Body of pancreas (tissue), 4 donors: ENCODE data around the gene ARID1B.

Experiments
- POLR2A ChIP-seq, 3 donors: fragments of 450-650 bp; IDR thresholded peaks; one replicate each; pipeline ENCODE4 v1.6.1; 2016; ENCODE audit warnings: antibody characterized with exemption in 3 of 3, mild to moderate bottlenecking in 2 of 3
- TF ChIP-seq, protein P1 (sequence below), 7 experiments: fragments of 450-650 bp in 4 of 7; fragments of 200-600 bp in 3 of 7; sonication (generic) in 3 of 7; IDR thresholded peaks; one replicate each; pipeline ENCODE4 v1.5.1; 2016 to 2019; ENCODE audit warnings: antibody characterized with exemption in 7 of 7

DNA sequence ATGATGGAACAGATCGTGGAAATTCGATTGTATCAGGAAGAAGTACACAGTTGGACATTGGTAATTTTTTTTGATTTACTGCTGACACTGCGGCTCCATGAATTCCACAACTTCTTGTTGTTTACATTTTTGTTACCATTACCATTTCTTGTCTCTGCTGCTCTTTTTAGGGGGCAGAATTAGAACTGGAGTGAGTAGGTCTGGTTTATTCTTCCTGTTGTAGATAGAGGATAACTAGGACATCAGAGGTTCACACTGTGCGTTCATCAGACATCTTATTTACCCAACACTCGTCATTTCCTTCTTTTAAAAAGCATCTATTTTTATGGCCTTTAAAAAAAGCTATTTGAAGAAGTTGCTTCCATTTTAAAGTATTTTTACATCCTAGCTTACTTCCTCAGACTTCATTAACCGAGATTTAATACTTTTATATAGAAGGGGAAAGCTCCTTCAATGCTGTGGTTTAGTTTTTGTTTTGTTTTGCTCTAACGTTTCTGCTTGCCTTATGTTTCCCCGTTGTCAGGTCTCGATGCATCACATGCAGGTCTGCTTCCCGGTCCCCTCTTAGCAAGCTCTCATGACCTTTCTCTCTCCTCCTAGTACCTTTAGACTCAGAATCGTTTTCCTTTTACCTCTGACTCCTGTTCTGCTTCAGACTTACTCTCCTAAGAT, 139.1 kb downstream of the ARID1B start:
- TF ChIP-seq, protein P1, sequence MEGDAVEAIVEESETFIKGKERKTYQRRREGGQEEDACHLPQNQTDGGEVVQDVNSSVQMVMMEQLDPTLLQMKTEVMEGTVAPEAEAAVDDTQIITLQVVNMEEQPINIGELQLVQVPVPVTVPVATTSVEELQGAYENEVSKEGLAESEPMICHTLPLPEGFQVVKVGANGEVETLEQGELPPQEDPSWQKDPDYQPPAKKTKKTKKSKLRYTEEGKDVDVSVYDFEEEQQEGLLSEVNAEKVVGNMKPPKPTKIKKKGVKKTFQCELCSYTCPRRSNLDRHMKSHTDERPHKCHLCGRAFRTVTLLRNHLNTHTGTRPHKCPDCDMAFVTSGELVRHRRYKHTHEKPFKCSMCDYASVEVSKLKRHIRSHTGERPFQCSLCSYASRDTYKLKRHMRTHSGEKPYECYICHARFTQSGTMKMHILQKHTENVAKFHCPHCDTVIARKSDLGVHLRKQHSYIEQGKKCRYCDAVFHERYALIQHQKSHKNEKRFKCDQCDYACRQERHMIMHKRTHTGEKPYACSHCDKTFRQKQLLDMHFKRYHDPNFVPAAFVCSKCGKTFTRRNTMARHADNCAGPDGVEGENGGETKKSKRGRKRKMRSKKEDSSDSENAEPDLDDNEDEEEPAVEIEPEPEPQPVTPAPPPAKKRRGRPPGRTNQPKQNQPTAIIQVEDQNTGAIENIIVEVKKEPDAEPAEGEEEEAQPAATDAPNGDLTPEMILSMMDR (IDR thresholded peaks at IDR 0.05): no peak
- TF ChIP-seq POLR2A (IDR thresholded peaks at IDR 0.05): no peak
